22Rv1 (cell line): ENCODE results near the gene IQSEC1.

Experiments
- H3K27ac ChIP-seq: fragments of 450-650 bp; 2 replicates; pipeline ENCODE4 v1.5.1; 2017
- ZFX ChIP-seq: fragments of 450-650 bp; IDR thresholded peaks from 2 replicates; pipeline ENCODE4 v1.6.1; 2017; ENCODE audit warnings: antibody characterized with exemption, borderline replicate concordance
- TF ChIP-seq, protein P1 (sequence below): fragments of 450-650 bp; IDR thresholded peaks from 2 replicates; pipeline ENCODE4 v1.5.1; 2017; ENCODE audit warnings: mild to moderate bottlenecking

The IQSEC1 gene

DNA sequence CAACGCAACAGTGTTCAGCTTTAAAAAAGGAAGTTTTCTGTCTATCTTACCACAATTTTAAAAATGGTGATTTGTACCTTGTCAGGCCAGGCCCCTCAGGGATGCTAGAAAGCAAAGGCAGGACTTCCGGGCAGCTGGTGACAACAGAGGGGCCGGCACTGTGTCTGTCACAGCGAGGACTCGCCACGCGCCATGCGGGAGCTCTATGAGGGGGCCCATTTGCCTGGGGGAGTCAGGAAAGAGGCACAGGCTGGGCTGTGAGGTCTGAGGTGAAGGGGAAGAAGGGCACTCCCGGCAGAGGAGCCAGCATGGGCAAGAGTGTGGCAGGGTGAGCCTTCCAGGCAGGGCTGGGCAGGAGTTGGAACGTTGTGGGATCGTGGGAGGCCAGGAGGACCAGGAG lies 7.0 kb downstream of the IQSEC1 start:
- TF ChIP-seq ZFX, result no peak
- TF ChIP-seq, protein P1, sequence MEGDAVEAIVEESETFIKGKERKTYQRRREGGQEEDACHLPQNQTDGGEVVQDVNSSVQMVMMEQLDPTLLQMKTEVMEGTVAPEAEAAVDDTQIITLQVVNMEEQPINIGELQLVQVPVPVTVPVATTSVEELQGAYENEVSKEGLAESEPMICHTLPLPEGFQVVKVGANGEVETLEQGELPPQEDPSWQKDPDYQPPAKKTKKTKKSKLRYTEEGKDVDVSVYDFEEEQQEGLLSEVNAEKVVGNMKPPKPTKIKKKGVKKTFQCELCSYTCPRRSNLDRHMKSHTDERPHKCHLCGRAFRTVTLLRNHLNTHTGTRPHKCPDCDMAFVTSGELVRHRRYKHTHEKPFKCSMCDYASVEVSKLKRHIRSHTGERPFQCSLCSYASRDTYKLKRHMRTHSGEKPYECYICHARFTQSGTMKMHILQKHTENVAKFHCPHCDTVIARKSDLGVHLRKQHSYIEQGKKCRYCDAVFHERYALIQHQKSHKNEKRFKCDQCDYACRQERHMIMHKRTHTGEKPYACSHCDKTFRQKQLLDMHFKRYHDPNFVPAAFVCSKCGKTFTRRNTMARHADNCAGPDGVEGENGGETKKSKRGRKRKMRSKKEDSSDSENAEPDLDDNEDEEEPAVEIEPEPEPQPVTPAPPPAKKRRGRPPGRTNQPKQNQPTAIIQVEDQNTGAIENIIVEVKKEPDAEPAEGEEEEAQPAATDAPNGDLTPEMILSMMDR, result no peak
- no peak overlapping the region for H3K27ac ChIP-seq

DNA sequence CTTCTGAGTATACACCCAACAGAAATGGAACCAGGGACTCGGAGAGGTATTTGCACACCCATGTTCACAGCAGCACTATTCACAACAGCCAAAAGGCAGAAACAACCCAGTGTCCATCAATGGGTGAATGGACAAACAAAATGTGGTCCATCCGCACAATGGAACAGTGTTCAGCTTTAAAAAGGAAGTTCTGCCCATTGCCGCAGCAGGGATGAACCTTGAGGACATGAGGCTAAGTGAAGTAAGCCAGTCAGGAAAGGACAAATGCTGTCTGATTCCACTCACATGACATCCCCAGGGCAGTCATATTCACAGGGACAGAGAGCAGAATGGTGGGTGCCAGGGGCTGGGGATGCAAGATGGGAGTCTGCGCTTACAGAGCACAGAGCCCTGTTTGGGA lies 7.5 kb downstream of the IQSEC1 start:
- TF ChIP-seq, protein P1, result no peak
- TF ChIP-seq ZFX, result no peak
- H3K27ac ChIP-seq, result no peak overlapping the region

DNA sequence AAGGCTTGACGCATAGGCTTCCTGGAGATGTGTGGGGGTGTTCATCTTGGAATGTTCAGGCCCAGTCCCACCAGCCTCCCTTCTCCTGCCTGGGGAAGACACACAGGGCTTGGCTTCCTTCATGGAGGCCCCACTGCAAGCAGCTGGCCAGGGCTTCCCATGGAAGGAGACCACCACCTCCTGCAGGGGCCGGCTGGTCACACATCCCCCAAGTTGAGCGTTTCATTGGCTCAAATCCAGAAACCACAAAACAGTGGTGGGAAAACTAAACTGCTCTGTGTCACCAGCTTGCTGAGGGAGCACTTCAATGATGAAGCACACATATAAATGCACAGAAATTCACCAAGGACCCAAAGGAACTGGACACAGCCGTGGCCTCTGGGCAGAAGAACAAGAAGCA lies 8.3 kb downstream of the IQSEC1 start:
- TF ChIP-seq ZFX, result no peak
- TF ChIP-seq, protein P1, result no peak

DNA sequence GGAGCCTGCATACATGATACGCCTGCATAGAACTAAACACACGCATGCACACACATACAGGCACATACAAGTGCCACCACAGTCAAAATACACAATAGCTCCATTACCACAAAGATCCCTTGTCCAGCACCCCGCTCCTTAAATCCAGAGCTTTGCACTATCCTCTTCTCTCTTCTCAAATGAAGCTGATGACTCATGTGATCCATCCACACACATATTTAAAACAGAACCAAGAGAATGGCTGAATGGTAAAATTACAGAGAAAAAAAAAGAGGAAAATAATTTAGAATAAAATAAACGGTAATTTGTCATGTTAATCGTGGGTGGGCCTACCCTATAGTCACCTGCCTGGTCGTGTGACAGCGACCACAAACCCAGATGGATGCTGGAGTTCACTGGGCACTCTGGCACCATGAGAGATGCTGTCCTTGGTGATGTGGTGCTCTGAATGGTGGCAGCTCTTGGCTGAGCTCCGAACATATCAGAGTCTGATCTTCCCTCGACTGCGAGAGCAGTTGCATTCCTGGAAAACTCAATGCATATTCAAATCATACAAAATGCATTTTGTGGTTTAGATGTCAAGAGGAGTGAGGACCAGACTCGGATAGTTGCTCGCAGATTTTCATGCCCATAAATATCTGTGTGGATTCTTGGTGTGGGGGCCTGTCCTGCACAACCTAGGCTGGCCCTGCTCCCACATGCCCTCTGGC lies 8.9 kb downstream of the IQSEC1 start:
- H3K27ac ChIP-seq, result no peak overlapping the region
- no peak for TF ChIP-seq ZFX
- TF ChIP-seq, protein P1, result no peak

More for the DNA sequence above, 8.3 kb downstream of the IQSEC1 start:
- H3K27ac ChIP-seq, result no peak overlapping the region

DNA sequence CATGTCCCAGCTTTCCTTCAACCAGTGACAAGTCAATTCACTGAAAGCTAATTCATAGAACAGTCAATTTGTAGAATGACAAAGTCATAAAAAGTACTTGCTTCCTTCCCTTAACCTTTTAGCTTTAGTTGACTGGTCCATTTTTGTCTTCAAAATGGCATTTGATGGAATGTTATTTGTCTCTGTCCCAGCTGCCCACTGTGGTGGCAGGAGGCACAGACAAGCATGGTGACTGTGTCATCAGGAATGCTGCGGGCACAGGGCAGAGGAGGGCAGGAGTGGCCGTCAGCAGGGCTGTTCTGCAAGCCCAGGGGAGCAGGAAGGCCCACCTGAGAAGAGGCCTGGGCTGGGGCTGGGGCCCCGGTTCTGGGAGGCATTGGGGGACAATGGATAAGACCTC lies 10.0 kb downstream of the IQSEC1 start:
- TF ChIP-seq ZFX, result no peak
- TF ChIP-seq, protein P1, result no peak
- H3K27ac ChIP-seq, result no peak overlapping the region

DNA sequence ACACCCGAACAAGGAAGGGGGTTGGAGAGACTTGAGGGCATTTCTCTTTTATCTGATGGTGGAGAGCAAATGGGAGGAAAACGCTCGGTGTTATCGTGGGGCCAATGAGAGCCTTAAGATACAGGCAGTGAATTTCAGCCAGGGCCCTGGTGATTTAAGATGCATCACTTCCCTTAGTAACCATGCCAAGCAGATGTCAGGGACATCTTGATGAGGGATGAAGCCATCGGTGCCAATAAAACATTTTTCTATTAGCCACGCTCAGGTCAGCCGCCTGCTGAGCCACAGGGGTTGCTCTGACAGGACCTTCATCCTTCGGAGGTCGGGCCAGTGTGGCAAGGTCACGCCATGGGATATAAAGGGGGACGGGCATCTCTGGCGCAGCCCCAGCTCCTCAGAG lies 10.6 kb downstream of the IQSEC1 start:
- TF ChIP-seq, protein P1, result no peak
- no peak for TF ChIP-seq ZFX

DNA sequence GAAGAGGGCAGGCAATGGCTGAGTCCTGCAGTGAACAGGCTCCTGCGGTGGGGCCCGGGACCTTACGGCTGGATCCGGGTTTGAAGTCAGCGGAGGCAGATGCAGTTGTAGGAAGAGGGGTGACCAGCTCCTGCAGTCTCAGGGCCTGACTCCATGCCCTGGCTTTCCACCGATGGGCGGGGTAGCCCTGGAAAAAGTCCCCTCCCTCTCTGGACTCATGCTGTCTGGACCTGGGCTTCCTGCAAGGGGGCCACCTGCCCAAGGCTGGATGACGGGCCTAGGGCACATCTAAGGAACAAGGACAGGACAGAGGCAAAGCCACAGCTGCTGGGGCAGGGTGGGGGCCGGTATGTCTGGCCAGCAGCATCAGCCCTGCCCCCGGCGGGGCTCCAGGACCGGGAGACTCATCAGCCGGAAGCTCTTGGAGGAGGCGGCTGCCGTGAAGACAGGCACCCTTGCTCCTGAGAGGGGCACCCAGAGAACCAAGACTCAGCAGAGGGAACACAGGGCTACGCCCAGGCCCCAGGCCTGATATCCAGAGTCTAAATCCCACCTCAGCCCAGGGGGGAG lies 12.8 kb downstream of the IQSEC1 start:
- no peak overlapping the region for H3K27ac ChIP-seq

More for the DNA sequence above, 10.6 kb downstream of the IQSEC1 start:
- no peak overlapping the region for H3K27ac ChIP-seq

More for the DNA sequence above, 12.8 kb downstream of the IQSEC1 start:
- TF ChIP-seq, protein P1, result no peak
- TF ChIP-seq ZFX, result no peak
